HCT116 (cell line): ENCODE data around the gene DGKB. TPM values are rescaled to one million over a fixed set of nuclear protein-coding genes. Genes with fewer than 3 reads are reported as not detected.

Source experiments
- ATAC-seq: fragments of 200-7000 bp; cut with Tn5 transposase; 2 replicates; pipeline ENCODE4 v1.9.1; 2020; ENCODE audit warnings: mild to moderate bottlenecking, moderate library complexity
- BruUV-seq: library from RNA; stranded (reverse); fragments of 400-500 nt; replicated peaks from 2 replicates; lab custom pipeline; 2021; lab: Mats Ljungman, UMichigan
- CTCF ChIA-PET: fragments of 300-600 bp; sonication (Branson Sonifier 250); formaldehyde crosslinking; loops from one replicate; lab custom pipeline; 2021; ENCODE audit warnings: antibody characterized with exemption; lab: Charles Lee
- POLR2A ChIA-PET: fragments of 300-600, 350-600 bp; sonication (Branson Sonifier 250); formaldehyde crosslinking; loops from one replicate; lab custom pipeline; 2021; ENCODE audit warnings: antibody characterized with exemption; lab: Charles Lee
- RAD21 ChIA-PET, 2 experiments: fragments of 300-600 bp; sonication (Branson Sonifier 250); formaldehyde crosslinking; loops; one replicate each; lab custom pipeline; 2023; ENCODE audit warnings: low total read pairs in 2 of 2; ENCODE audit not compliant: uncharacterized antibody in 2 of 2, unreplicated experiment in 2 of 2, low non-redundant PET in 1 of 2; lab: Charles Lee
- DNase-seq: peaks from one replicate; pipeline ENCODE4 v3.0.0-alpha.2; 2010; ENCODE audit warnings: low read depth, low spot score
- H2AFZ ChIP-seq: fragments of 200-600 bp; shearing (Covaris generic), sonication (generic); 2 replicates; pipeline ENCODE4 v1.6.1; 2017; ENCODE audit warnings: low read depth, mixed run types, mixed read lengths, antibody characterized with exemption, low read length; ENCODE audit not compliant: poor library complexity, severe bottlenecking
- H3K27ac ChIP-seq: 2 replicates; pipeline ENCODE4 v1.5.1; 2012; ENCODE audit warnings: low read depth, low read length
- H3K27me3 ChIP-seq: fragments of 200-600 bp; sonication (generic); 2 replicates; pipeline ENCODE4 v1.6.1; 2016; ENCODE audit warnings: mixed run types, low read length, mixed read lengths; ENCODE audit not compliant: insufficient read depth
- H3K36me3 ChIP-seq, 2 experiments: fragments of 200-500 bp in 1 of 2; fragments of 200-600 bp in 1 of 2; sonication (Bioruptor generic) in 1 of 2; sonication (generic) in 1 of 2; 2 replicates each; pipeline versions ENCODE4 v1.5.1 to v1.6.1; 2014 to 2016; ENCODE audit warnings: low read length in 2 of 2, inconsistent platforms in 1 of 2, mixed read lengths in 1 of 2, mixed run types in 1 of 2; ENCODE audit not compliant: insufficient read depth in 2 of 2, control insufficient read depth in 1 of 2
- H3K4me1 ChIP-seq, 2 experiments: fragments of 200-600 bp in 1 of 2; sonication (generic) in 1 of 2; 2 replicates each; pipeline versions ENCODE4 v1.5.1 to v1.6.1; 2012 to 2017; ENCODE audit warnings: low read length in 2 of 2, inconsistent platforms in 1 of 2, mild to moderate bottlenecking in 1 of 2, mixed read lengths in 1 of 2, mixed run types in 1 of 2, moderate library complexity in 1 of 2; ENCODE audit not compliant: insufficient read depth in 2 of 2, control insufficient read depth in 1 of 2
- H3K4me2 ChIP-seq: fragments of 200-600 bp; sonication (generic); 2 replicates; pipeline ENCODE4 v1.6.1; 2017; ENCODE audit warnings: mixed run types, low read length, mixed read lengths
- H3K4me3 ChIP-seq, 2 experiments: fragments of 200-600 bp in 1 of 2; sonication (generic) in 1 of 2; replicated peaks in 1 of 2; 2 replicates each; pipeline ENCODE4 v1.5.1; 2011 to 2016; ENCODE audit warnings: low read length in 2 of 2, control low read depth in 1 of 2, low read depth in 1 of 2, mild to moderate bottlenecking in 1 of 2, mixed read lengths in 1 of 2, mixed run types in 1 of 2
- H3K79me2 ChIP-seq: fragments of 200-600 bp; sonication (generic); 2 replicates; pipeline ENCODE4 v1.6.1; 2017; ENCODE audit warnings: mild to moderate bottlenecking, mixed run types, low read length, moderate library complexity, mixed read lengths; ENCODE audit not compliant: insufficient read depth
- H3K9ac ChIP-seq: fragments of 200-600 bp; sonication (generic); 2 replicates; pipeline ENCODE4 v1.6.1; 2016; ENCODE audit warnings: low read length, mixed read lengths
- H3K9me2 ChIP-seq: fragments of 200-600 bp; sonication (generic), shearing (Covaris generic); 2 replicates; pipeline ENCODE4 v1.6.1; 2017; ENCODE audit warnings: mixed run types, mild to moderate bottlenecking, moderate library complexity; ENCODE audit not compliant: insufficient read depth
- H3K9me3 ChIP-seq, 2 experiments: fragments of 200-500 bp in 1 of 2; fragments of 200-600 bp in 1 of 2; sonication (Bioruptor generic) in 1 of 2; sonication (generic) in 1 of 2; 2 replicates each; pipeline ENCODE4 v1.6.1; 2014 to 2017; ENCODE audit warnings: low read length in 2 of 2, mixed read lengths in 2 of 2, inconsistent platforms in 1 of 2, low read depth in 1 of 2, mild to moderate bottlenecking in 1 of 2, mixed run types in 1 of 2, moderate library complexity in 1 of 2; ENCODE audit not compliant: control insufficient read depth in 1 of 2, insufficient read depth in 1 of 2
- H4K20me1 ChIP-seq: fragments of 200-600 bp; sonication (generic), shearing (Covaris generic); 2 replicates; pipeline ENCODE4 v1.6.1; 2017; ENCODE audit warnings: mixed run types, mild to moderate bottlenecking, moderate library complexity; ENCODE audit not compliant: insufficient read depth
- ELF1 ChIP-seq: IDR thresholded peaks from 2 replicates; pipeline ENCODE4 v1.6.1; 2012; ENCODE audit warnings: low read depth, borderline replicate concordance
- RAD21 ChIP-seq: IDR thresholded peaks from 2 replicates; pipeline ENCODE4 v1.6.1; 2012; ENCODE audit warnings: low read depth, mild to moderate bottlenecking
- ZFX ChIP-seq: fragments of 450-650 bp; IDR thresholded peaks from 2 replicates; pipeline ENCODE4 v1.6.1; 2017
- intact Hi-C: fragments of 100-400 bp; cut with micrococcal nuclease; formaldehyde crosslinking; loops from 2 replicates; pipeline ENCODE4 v1.10.0; 2022
- total RNA-seq: library from RNA; stranded (reverse); gene quantifications from one replicate; pipeline ENCODE4 v1.2.1, GENCODE V29; 2021; ENCODE audit not compliant: unreplicated experiment
- TF ChIP-seq, protein P1 (sequence below), 3 experiments: fragments of 200-600 bp in 1 of 3; sonication (generic) in 1 of 3; IDR thresholded peaks in 2 of 3; conservative IDR thresholded peaks in 1 of 3; 2 replicates each; pipeline ENCODE4 v1.5.1; 2012 to 2017; ENCODE audit warnings: low read depth in 2 of 3, low read length in 2 of 3, antibody characterized with exemption in 1 of 3, borderline replicate concordance in 1 of 3, control low read depth in 1 of 3, mild to moderate bottlenecking in 1 of 3, mixed read lengths in 1 of 3, mixed run types in 1 of 3, moderate library complexity in 1 of 3; ENCODE audit not compliant: insufficient read depth in 1 of 3
- TF ChIP-seq, protein P2 (sequence below): IDR thresholded peaks from 2 replicates; pipeline ENCODE4 v1.6.1; 2011; ENCODE audit warnings: mild to moderate bottlenecking, low read length, moderate library complexity; ENCODE audit not compliant: insufficient replicate concordance; ENCODE audit errors: extremely low read depth

Gene DGKB
- total RNA-seq, 1 experiment from 2014 or later = 0.05 TPM

DNA sequence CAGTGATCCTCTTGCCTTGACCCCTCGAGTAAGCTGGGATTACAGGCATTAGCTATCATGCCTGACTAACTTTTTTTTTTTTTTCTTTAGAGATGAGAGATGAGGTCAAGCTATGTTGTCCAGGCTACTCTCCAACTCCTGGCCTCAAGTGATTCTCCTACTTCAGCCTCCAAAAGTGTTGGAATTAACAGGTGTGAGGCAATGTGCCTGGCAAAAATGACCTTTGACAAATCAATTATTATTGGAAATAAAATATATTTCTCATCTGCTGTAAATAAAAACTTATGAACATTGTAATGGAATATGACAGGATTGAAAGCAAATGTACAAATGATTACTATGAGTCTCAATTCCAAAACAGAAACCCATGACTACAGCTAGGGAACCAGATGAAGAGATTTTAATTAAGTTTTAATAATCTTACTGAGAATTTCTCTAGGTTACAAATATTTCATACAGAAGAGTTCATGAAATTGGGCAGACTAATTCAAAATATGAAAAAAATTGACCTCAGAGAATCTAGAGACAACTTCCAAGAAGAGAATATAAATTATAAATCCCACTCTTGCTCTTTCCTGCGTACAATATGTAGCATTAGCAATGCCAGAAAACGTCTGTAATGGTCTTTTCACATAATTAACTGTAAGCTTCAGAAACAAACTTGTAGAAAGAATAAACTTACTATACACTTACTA, 414.7 kb downstream of the DGKB start (continued):
- TF ChIP-seq, protein P1, sequence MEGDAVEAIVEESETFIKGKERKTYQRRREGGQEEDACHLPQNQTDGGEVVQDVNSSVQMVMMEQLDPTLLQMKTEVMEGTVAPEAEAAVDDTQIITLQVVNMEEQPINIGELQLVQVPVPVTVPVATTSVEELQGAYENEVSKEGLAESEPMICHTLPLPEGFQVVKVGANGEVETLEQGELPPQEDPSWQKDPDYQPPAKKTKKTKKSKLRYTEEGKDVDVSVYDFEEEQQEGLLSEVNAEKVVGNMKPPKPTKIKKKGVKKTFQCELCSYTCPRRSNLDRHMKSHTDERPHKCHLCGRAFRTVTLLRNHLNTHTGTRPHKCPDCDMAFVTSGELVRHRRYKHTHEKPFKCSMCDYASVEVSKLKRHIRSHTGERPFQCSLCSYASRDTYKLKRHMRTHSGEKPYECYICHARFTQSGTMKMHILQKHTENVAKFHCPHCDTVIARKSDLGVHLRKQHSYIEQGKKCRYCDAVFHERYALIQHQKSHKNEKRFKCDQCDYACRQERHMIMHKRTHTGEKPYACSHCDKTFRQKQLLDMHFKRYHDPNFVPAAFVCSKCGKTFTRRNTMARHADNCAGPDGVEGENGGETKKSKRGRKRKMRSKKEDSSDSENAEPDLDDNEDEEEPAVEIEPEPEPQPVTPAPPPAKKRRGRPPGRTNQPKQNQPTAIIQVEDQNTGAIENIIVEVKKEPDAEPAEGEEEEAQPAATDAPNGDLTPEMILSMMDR (IDR thresholded peaks at IDR 0.05 in 2 of 3, conservative IDR thresholded peaks at IDR 0.05 in 1 of 3; ENCODE audit: borderline replicate concordance in 1 of 3, insufficient read depth in 1 of 3, low read depth in 2 of 3, low read length in 2 of 3) = no peak
- TF ChIP-seq, protein P2, sequence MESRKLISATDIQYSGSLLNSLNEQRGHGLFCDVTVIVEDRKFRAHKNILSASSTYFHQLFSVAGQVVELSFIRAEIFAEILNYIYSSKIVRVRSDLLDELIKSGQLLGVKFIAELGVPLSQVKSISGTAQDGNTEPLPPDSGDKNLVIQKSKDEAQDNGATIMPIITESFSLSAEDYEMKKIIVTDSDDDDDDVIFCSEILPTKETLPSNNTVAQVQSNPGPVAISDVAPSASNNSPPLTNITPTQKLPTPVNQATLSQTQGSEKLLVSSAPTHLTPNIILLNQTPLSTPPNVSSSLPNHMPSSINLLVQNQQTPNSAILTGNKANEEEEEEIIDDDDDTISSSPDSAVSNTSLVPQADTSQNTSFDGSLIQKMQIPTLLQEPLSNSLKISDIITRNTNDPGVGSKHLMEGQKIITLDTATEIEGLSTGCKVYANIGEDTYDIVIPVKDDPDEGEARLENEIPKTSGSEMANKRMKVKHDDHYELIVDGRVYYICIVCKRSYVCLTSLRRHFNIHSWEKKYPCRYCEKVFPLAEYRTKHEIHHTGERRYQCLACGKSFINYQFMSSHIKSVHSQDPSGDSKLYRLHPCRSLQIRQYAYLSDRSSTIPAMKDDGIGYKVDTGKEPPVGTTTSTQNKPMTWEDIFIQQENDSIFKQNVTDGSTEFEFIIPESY = no peak
- no peak for TF ChIP-seq RAD21
- no peak for TF ChIP-seq ZFX
- no peak for TF ChIP-seq ELF1

DNA sequence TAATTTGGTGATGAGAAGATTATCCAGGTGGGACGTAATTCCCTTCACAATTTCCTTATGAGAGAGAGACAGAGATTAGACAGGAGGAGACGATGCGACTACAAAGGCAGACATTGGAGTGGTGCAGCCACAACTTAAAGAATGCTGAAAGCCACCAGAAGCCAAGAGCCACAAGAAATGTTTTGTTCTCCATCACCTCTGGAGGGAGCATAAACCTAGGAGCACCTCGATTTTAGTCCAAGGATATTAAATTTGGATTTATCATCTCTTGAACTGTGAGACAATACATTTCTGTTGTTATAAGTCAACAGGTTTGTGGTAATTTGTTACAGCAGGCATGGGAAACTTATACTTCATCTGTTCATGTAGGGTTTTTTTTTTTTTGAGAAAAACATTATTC, 418.9 kb downstream of the DGKB start:
- BruUV-seq = no TSS peak
- H2AFZ ChIP-seq = no peak overlapping the region
- no peak for DNase-seq
- intact Hi-C loops = no loop called here
- RAD21 ChIA-PET = no interaction called here
- H3K27ac ChIP-seq = no peak overlapping the region
- POLR2A ChIA-PET = no interaction called here
- no peaks in the 10 kb centered on the region for H4K20me1 ChIP-seq
- H3K9ac ChIP-seq = no peak overlapping the region
- no peaks in the 10 kb centered on the region for H3K36me3 ChIP-seq
- no peaks in the 10 kb centered on the region for H3K9me2 ChIP-seq
- H3K4me2 ChIP-seq = no peak overlapping the region
- no peaks in the 10 kb centered on the region for H3K79me2 ChIP-seq
- no peaks in the 10 kb centered on the region for H3K9me3 ChIP-seq
- CTCF ChIA-PET = no interaction called here
- TF ChIP-seq, protein P1 (IDR thresholded peaks at IDR 0.05 in 2 of 3, conservative IDR thresholded peaks at IDR 0.05 in 1 of 3; ENCODE audit: borderline replicate concordance in 1 of 3, insufficient read depth in 1 of 3, low read depth in 2 of 3, low read length in 2 of 3) = no peak
- 0 out of 2 replicates have a peak, but pooled peaks have one; percentile 13 for TF ChIP-seq RAD21
- ATAC-seq = no peak
- H3K27me3 ChIP-seq = no peaks in the 10 kb centered on the region
- H3K4me1 ChIP-seq = no peaks in the 10 kb centered on the region
- no peak overlapping the region for H3K4me3 ChIP-seq
